Measurements from ENCODE around the gene IL16.
A peak's percentile ranks its signal among the peaks of the same experiment; 100 is the strongest.

IL16 gene

GRCh38 chr15:81337241-81337640 lies 140.6 kb downstream of the IL16 start:
- TF ChIP-seq CTCF (conservative IDR thresholded peaks at IDR 0.05) = no peak
- peak overlapping the region; percentile 69; the same call in 1 of the 2 replicates for H3K27ac ChIP-seq

- TF ChIP-seq CTCF (conservative IDR thresholded peaks at IDR 0.05) = no peak
- H3K27ac ChIP-seq = peak overlapping the region; percentile 69
Measured at GRCh38 chr15:81337713-81338157, 141.1 kb downstream of the IL16 start.

GRCh38 chr15:81338170-81339007 lies 141.7 kb downstream of the IL16 start:
- peak overlapping the region; percentile 69 for H3K27ac ChIP-seq

GRCh38 chr15:81339321-81339720 lies 142.6 kb downstream of the IL16 start:
- peak overlapping the region; percentile 69 for H3K27ac ChIP-seq
- TF ChIP-seq CTCF (conservative IDR thresholded peaks at IDR 0.05) = no peak

More at GRCh38 chr15:81338170-81339007, 141.7 kb downstream of the IL16 start:
- TF ChIP-seq CTCF (conservative IDR thresholded peaks at IDR 0.05) = no peak

GRCh38 chr15:81339851-81340250 lies 143.2 kb downstream of the IL16 start:
- peak overlapping the region; percentile 69 for H3K27ac ChIP-seq
- no peak for TF ChIP-seq CTCF (conservative IDR thresholded peaks at IDR 0.05)

GRCh38 chr15:81341351-81341750 lies 144.7 kb downstream of the IL16 start:
- no peak for TF ChIP-seq CTCF (conservative IDR thresholded peaks at IDR 0.05)
- no peak overlapping the region for H3K27ac ChIP-seq

- TF ChIP-seq CTCF (conservative IDR thresholded peaks at IDR 0.05) = no peak
- no peak overlapping the region for H3K27ac ChIP-seq
Measured at GRCh38 chr15:81343371-81343770, 146.7 kb downstream of the IL16 start.

All from VCaP (cell line).